Brain microvascular endothelial cell (primary cell): Measurements from ENCODE around the gene BABAM2.

Experiments
- DNase-seq: peaks from one replicate; pipeline ENCODE4 v3.0.0-alpha.2; 2020
- H3K27ac ChIP-seq: fragments of 250-450 bp; sonication (Bioruptor Pico); 2 replicates; pipeline ENCODE4 v1.5.1; 2020; ENCODE audit warnings: mild to moderate bottlenecking, moderate library complexity
- H3K27me3 ChIP-seq: fragments of 250-450 bp; sonication (Bioruptor Pico); replicated peaks from 2 replicates; pipeline ENCODE4 v1.5.1; 2020; ENCODE audit warnings: mild to moderate bottlenecking
- H3K36me3 ChIP-seq: fragments of 250-450 bp; sonication (Bioruptor Pico); replicated peaks from 2 replicates; pipeline ENCODE4 v1.5.1; 2020; ENCODE audit warnings: mild to moderate bottlenecking
- H3K4me3 ChIP-seq: 2 replicates; pipeline ENCODE4 v1.5.1; 2011; ENCODE audit warnings: low read depth, mild to moderate bottlenecking, control low read depth, low read length, moderate library complexity
- in situ Hi-C: cut with HindIII; loops from 2 replicates; pipeline ENCODE4 v1.10.0; 2017; ENCODE audit warnings: low sequenced_read_pairs, low pct_ligation_motif_present
- TF ChIP-seq, protein P1 (sequence below): IDR thresholded peaks from 2 replicates; pipeline ENCODE4 v1.5.1; 2011; ENCODE audit warnings: low read depth, mild to moderate bottlenecking, moderate library complexity, low read length, control low read depth, inconsistent platforms; ENCODE audit errors: missing control alignments

BABAM2 gene

DNA sequence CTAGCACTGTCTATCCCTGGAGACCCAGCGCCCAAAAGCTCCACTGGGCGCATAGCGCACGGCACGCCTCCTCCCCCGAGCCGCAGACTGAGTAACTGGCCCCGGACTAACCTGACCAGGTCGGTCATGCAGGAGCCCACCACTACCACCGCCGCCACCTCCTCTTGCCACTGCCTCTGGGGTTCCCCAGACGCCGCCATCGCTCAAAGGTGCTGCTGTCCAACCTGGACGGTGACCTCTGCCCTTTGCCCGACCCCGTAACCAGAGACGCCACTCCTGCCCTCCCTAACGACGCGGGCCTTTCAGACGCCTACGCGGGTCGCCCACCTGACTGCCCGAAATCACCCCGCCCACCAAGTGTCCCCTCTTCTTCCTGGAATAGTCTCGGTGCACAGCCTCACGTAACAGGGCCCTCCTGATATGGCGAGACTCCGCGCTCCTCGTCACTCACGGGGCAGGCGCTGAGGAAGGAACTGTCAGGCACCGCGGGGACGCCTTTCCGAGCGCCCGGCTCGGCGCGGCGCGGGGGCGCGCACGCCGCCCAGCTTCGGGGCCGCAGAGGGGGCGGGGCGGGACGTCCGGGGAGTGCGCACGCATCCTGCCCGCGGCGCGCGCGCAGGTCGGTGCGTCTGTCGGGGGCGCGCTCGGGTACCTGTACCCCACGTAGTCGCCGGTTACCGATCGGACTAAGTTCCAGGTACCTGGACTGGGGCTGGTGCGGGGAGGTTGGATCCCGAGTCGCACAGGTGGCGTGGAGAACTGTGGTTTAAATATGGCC lies at the start of gene BABAM2, which contains the start of gene RBKS:
Gene BABAM2 (plus strand): TSS at position 584 of the 778 bp plus-strand sequence. CDS start 3,828 bp downstream, outside the sequence.
Gene RBKS (minus strand): TSS at position 242 of the 778 bp plus-strand sequence. CDS start 42 bp downstream, at position 200.
- H3K27me3 ChIP-seq: no peaks in the 10 kb centered on the region
- peak; percentile 75 for DNase-seq
- TF ChIP-seq, protein P1, sequence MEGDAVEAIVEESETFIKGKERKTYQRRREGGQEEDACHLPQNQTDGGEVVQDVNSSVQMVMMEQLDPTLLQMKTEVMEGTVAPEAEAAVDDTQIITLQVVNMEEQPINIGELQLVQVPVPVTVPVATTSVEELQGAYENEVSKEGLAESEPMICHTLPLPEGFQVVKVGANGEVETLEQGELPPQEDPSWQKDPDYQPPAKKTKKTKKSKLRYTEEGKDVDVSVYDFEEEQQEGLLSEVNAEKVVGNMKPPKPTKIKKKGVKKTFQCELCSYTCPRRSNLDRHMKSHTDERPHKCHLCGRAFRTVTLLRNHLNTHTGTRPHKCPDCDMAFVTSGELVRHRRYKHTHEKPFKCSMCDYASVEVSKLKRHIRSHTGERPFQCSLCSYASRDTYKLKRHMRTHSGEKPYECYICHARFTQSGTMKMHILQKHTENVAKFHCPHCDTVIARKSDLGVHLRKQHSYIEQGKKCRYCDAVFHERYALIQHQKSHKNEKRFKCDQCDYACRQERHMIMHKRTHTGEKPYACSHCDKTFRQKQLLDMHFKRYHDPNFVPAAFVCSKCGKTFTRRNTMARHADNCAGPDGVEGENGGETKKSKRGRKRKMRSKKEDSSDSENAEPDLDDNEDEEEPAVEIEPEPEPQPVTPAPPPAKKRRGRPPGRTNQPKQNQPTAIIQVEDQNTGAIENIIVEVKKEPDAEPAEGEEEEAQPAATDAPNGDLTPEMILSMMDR: no peak
- in situ Hi-C loops: no loop called here
- H3K27ac ChIP-seq: peak within 1 kb of the TSS; percentile 92
- H3K4me3 ChIP-seq: peak within 1 kb of the TSS; percentile 86
- no peaks in the 10 kb centered on the region for H3K36me3 ChIP-seq

DNA sequence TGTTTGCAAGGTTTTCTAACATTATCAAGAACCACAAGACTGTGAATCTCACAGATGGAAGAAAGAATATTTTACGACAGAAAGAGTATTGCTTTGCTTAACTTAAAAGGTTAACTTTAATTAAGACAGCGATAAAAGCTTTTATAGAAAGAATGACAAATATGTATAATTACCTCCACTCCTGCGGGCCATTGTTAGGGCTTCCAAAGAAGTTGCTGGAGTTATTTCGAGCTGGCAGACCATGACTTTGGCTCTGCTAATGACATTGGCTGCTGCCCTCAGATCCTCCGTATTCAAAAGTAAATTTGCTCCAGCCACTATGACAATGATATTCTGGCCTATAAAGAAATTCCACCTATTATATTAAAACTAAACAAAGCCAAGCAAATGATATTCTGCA lies 47.6 kb upstream of the BABAM2 start:
- TF ChIP-seq, protein P1: no peak
- Histone ChIP-seq H3K4me3 (no peak overlapping the region), H3K27ac (no peak overlapping the region), H3K36me3 (no peaks in the 10 kb centered on the region), H3K27me3 (no peaks in the 10 kb centered on the region)
- DNase-seq: no peak
- in situ Hi-C loops: no loop called here

DNA sequence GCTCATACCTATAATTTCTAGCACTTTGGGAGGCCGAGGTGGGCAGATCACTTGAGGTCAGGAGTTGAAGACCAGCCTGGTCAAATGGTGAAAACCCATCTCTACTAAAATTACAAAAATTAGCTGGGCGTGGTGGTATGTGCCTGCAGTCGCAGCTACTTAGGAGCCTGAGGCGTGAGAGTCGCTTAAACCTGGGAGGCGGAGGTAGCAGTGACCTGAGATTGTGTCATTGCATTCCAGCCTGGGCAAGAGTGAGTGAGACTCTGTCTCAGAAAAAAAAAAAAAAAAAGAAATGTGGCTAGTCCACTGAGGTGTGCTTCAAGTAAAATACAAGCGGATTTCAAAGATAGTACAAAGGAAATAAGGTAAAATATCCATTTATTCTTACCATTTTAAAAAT lies 46.5 kb upstream of the BABAM2 start:
- Histone ChIP-seq H3K27me3 (no peaks in the 10 kb centered on the region), H3K4me3 (no peak overlapping the region), H3K36me3 (no peaks in the 10 kb centered on the region), H3K27ac (no peak overlapping the region)
- in situ Hi-C loops: no loop called here
- DNase-seq: no peak
- TF ChIP-seq, protein P1: no peak

DNA sequence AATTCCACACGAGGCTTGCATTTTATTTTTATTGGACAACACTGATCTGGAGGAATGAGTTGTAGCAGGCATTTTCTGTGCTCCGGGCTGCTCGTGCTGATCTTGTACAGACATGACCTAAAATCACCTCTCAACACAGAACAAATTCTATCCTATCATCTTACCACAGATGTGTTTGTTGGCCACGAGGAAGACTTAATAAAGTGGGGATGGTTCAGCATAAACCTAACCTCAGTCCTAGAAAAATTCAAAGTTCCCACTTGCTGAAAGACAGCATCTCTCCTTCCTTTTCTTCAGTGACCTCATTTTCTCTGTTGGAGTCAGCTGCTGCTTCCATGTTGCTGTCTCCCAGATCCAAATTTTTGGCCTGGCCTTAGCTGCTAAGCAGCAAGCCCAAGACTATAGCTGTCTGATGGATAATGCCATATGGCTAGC lies 45.7 kb upstream of the BABAM2 start:
- no peaks in the 10 kb centered on the region for H3K27me3 ChIP-seq
- TF ChIP-seq, protein P1: no peak
- no peak overlapping the region for H3K4me3 ChIP-seq
- H3K36me3 ChIP-seq: no peaks in the 10 kb centered on the region
- in situ Hi-C loops: no loop called here
- no peak for DNase-seq
- H3K27ac ChIP-seq: no peak overlapping the region

DNA sequence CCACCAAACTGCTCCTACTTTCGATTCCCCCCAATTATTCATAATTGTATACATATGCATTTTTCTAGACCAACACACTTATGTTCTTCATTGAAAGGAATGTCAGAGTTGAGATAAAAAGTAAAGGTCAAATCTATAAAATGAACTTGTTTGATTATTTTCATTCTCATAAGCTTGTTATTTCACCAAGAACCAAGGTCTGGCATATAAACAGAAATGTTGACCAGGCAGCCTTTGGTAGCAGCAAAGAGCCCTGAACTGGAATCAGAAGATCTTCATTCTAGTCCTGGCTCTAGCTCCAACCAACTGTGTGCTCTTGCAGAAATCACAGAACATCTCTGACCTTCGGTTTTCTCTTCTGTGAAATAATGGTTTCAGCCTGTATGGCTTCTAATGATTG lies 43.2 kb upstream of the BABAM2 start:
- no peak overlapping the region for H3K27ac ChIP-seq
- in situ Hi-C loops: no loop called here
- H3K36me3 ChIP-seq: no peaks in the 10 kb centered on the region
- DNase-seq: no peak
- H3K27me3 ChIP-seq: no peaks in the 10 kb centered on the region
- TF ChIP-seq, protein P1: no peak
- H3K4me3 ChIP-seq: no peak overlapping the region
